Heart left ventricle (tissue), 13 donors: Measurements from ENCODE around the gene NHLRC2.
"Not testable (repeated sequence)": the region's sequence is repeated elsewhere in the genome, so short reads cannot be mapped to it uniquely, and the experiment has no call there.

ENCODE experiments used
- CTCF ChIP-seq, 12 donors: fragments of 200-600 bp; sonication (generic) in 4 of 12; IDR thresholded peaks; one replicate each; pipeline versions ENCODE4 v1.5.0 to v1.8.0; 2018 to 2022; ENCODE audit warnings: antibody characterized with exemption in 12 of 12, mild to moderate bottlenecking in 5 of 12
- POLR2A ChIP-seq, 2 donors: fragments of 450-650 bp; IDR thresholded peaks; one replicate each; pipeline ENCODE4 v1.6.1; 2017; ENCODE audit warnings: antibody characterized with exemption in 2 of 2, mild to moderate bottlenecking in 2 of 2, moderate library complexity in 2 of 2
- donor health status: ischemic (EF 13 %, LVEDD 7.1; RV severe dilation, severe dysfunction).
- donor health status: DM: no; HTN: yes; CAD: no.
- donor health status: DM: no; HTN: no; CAD: no.
- donor health status: ischemic (EF 25% LVEDD 6.9; RV normal size, moderate dysfunction).
- donor health status: ischemic (EF 25% LVEDD 5.7; RV mildly dilated, moderate dysfunction).
- donor health status: ischemic (EF 35%, LVEDD 5.7; RV mildly dilated, moderate dysfunction).
- donor health status: nonischemic (EF 11% LVEDD 7.7; RV severe dilation, severe dysfunction).
- donor health status: DM: yes; HTN: yes; CAD: no.
- donor health status: PGD.
- donor health status: ischemic (EF 29% LVEDD 5.4; RV normal size, mild dysfunction).
- donor health status: nonischemic (EF 23%, LVEDD 6.1; RV moderate dilation, normal function).

GRCh38 chr10:113943196-113943595 lies 88.7 kb downstream of the NHLRC2 start:
- TF ChIP-seq CTCF, POLR2A (IDR thresholded peaks at IDR 0.05): not testable (repeated sequence)
